PFSK-1 (cell line): ENCODE data around the gene SLC16A11. TPM values are rescaled to one million over a fixed set of nuclear protein-coding genes. Genes with fewer than 3 reads are reported as not detected.

Source experiments
- FOXP2 ChIP-seq: optimal IDR thresholded peaks from 2 replicates; pipeline ENCODE3; 2011; ENCODE audit warnings: borderline replicate concordance, control low read depth, inconsistent platforms; ENCODE audit not compliant: insufficient read depth; ENCODE audit errors: extremely low read length, extremely low read depth
- POLR2AphosphoS5 ChIP-seq: IDR thresholded peaks from 2 replicates; pipeline ENCODE4 v1.6.1; 2012; ENCODE audit warnings: low read depth, mild to moderate bottlenecking, control low read depth, low read length, moderate library complexity
- SIN3A ChIP-seq: IDR thresholded peaks from 2 replicates; pipeline ENCODE4 v1.6.1; 2012; ENCODE audit warnings: mild to moderate bottlenecking, low read length, moderate library complexity, borderline replicate concordance; ENCODE audit not compliant: insufficient read depth
- TAF1 ChIP-seq: IDR thresholded peaks from 2 replicates; pipeline ENCODE4 v1.6.1; 2012; ENCODE audit warnings: low read length, control low read depth, borderline replicate concordance; ENCODE audit not compliant: insufficient read depth
- polyA plus RNA-seq: library from polyadenylated mRNA; unstranded; fragments of >200 nt; gene quantifications from one replicate; pipeline ENCODE4 v1.2.1, GENCODE V29; 2012; ENCODE audit warnings: low read depth, missing spikeins; ENCODE audit not compliant: insufficient read length
- TF ChIP-seq, protein P1 (sequence below), 2 experiments: IDR thresholded peaks; 2 replicates each; pipeline versions ENCODE4 v1.6.1 to v1.8.0; 2011 to 2012; ENCODE audit warnings: low read depth in 2 of 2, low read length in 2 of 2, control low read depth in 1 of 2, inconsistent platforms in 1 of 2, mild to moderate bottlenecking in 1 of 2, moderate library complexity in 1 of 2; ENCODE audit not compliant: insufficient read depth in 1 of 2

SLC16A11 gene, protein sequence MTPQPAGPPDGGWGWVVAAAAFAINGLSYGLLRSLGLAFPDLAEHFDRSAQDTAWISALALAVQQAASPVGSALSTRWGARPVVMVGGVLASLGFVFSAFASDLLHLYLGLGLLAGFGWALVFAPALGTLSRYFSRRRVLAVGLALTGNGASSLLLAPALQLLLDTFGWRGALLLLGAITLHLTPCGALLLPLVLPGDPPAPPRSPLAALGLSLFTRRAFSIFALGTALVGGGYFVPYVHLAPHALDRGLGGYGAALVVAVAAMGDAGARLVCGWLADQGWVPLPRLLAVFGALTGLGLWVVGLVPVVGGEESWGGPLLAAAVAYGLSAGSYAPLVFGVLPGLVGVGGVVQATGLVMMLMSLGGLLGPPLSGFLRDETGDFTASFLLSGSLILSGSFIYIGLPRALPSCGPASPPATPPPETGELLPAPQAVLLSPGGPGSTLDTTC
- polyA plus RNA-seq: 0.38 TPM

DNA sequence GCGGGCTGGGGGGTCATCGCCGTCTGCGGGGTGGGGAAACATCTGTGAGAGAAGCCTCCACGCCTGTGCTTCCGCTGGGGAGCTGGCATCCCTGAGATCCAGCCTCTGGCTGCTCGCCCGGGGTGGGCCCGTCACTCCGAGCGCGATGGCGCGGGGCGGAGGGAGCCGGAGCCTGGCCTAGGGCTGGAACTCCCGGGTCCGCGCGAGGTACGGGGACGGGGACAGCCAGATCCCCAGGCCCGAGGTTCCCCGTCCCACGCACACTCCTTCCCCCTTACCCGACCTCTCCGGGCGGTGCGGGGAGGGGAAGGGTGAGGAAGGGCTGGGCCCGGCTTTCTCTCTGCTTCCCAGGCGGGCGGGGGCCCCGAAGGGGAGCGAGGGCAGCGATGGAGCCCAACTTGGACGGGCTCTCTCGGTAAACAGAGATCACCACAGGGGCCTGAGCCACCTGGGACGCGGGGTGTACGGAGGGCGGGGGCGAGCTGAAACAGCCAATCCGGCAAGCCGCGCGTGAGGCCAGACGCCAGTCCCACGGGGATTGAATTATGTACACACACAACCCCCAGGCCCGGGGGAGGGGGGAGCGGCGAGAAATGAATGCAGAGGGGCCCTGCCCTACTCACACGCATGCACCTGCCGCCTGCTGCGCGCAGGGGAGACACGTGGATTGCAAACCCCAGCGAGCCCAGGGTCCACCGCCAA lies at the start of gene SLC16A11:
SLC16A11 (minus strand) TSS at position 596 of the 702 bp plus-strand sequence; CDS start at position 17, 579 bp downstream.
- TF ChIP-seq POLR2AphosphoS5: no peak
- TF ChIP-seq, protein P1, sequence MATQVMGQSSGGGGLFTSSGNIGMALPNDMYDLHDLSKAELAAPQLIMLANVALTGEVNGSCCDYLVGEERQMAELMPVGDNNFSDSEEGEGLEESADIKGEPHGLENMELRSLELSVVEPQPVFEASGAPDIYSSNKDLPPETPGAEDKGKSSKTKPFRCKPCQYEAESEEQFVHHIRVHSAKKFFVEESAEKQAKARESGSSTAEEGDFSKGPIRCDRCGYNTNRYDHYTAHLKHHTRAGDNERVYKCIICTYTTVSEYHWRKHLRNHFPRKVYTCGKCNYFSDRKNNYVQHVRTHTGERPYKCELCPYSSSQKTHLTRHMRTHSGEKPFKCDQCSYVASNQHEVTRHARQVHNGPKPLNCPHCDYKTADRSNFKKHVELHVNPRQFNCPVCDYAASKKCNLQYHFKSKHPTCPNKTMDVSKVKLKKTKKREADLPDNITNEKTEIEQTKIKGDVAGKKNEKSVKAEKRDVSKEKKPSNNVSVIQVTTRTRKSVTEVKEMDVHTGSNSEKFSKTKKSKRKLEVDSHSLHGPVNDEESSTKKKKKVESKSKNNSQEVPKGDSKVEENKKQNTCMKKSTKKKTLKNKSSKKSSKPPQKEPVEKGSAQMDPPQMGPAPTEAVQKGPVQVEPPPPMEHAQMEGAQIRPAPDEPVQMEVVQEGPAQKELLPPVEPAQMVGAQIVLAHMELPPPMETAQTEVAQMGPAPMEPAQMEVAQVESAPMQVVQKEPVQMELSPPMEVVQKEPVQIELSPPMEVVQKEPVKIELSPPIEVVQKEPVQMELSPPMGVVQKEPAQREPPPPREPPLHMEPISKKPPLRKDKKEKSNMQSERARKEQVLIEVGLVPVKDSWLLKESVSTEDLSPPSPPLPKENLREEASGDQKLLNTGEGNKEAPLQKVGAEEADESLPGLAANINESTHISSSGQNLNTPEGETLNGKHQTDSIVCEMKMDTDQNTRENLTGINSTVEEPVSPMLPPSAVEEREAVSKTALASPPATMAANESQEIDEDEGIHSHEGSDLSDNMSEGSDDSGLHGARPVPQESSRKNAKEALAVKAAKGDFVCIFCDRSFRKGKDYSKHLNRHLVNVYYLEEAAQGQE (IDR thresholded peaks at IDR 0.05; ENCODE audit: insufficient read depth in 1 of 2, low read depth in 2 of 2, low read length in 2 of 2): no peak
- no peak for TF ChIP-seq FOXP2
- TF ChIP-seq TAF1: no peak
- no peak for TF ChIP-seq SIN3A

DNA sequence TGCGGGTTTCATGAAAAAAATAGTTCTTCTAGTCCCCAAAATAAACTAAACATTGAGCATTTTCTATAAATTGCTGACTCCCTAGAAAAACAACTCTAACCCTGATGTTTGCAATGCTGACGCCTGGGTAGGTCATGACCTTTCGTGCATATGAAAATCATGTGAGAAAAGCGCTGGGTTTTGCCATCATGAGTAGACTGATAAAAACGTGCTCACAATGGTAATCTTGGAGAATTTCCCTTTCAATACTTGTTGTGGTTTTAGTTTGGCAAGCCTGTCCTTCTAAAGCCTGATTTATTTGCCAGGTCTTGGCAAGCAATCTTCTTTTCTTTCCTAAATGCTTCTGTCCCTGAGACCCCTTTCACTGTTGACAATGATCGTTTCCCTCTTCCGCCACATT lies 40.2 kb upstream of the SLC16A11 start:
- no peak for TF ChIP-seq TAF1
- TF ChIP-seq POLR2AphosphoS5: no peak
- TF ChIP-seq SIN3A: no peak
- TF ChIP-seq, protein P1 (IDR thresholded peaks at IDR 0.05; ENCODE audit: insufficient read depth in 1 of 2, low read depth in 2 of 2, low read length in 2 of 2): no peak
- TF ChIP-seq FOXP2: no peak

DNA sequence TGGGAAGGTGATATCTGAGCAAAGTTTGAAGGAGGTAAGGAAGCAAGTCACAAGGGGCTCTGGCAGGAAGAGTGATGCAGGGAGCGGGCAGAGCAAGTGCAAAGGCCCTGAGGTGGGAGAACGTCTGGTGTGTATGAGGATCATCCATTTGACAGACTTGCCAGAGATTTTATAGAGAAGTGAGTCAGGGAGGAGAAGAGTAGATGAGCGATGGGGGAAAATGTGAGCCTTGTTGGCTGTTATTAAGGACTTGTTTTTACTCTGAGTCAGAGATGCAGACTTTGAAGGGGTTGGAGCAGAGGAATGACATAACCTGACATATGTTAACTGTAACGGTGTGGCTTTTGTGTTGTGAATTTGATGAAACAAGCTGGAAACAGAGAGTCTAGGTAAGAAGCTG lies 39.7 kb upstream of the SLC16A11 start:
- TF ChIP-seq, protein P1 (IDR thresholded peaks at IDR 0.05; ENCODE audit: insufficient read depth in 1 of 2, low read depth in 2 of 2, low read length in 2 of 2): no peak
- TF ChIP-seq FOXP2 (no peak), TAF1 (no peak), POLR2AphosphoS5 (no peak), SIN3A (no peak)

DNA sequence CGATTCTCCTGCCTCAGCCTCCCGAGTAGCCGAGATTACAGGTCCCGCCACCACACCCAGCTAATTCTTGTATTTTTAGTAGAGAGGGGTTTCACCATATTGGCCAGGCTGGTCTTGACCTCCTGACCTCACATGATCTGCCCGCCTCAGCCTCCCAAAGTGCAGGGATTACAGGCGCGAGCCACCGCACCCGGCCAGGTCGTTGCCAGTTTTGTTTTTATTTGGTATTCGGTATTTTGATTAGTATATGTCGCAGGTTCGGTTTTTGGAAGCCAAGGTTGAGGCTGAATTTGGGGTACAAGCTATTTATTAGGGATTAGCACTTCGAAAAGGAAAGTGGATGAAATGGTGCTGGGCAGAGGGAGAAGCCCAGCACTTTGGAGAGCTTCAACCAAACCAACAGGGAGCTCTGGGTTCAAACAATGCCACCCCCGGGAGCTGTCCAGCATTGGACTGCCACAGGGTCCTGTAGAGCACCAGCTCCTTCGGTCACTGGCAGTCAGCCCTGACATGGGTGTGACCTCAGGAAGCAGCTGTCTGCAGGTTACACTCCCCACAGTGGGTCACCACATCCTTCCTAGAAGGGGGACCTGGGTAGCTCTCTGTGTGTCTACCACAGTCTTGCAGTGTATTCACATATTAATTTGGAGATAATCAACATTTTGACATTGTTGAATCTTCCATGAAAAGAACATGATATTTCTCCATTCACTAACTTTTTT lies 37.6 kb upstream of the SLC16A11 start:
- no peak for TF ChIP-seq TAF1
- TF ChIP-seq POLR2AphosphoS5: no peak
- no peak for TF ChIP-seq SIN3A
- TF ChIP-seq, protein P1 (IDR thresholded peaks at IDR 0.05; ENCODE audit: insufficient read depth in 1 of 2, low read depth in 2 of 2, low read length in 2 of 2): peak; percentile 88 to 92
